Mucosa of descending colon (tissue), 3 donors: ENCODE results near the gene UPK1A. TPM values are rescaled to one million over a fixed set of nuclear protein-coding genes. Genes with fewer than 3 reads are reported as not detected.

Experiments
- ATAC-seq: fragments of 200-7000 bp; cut with Tn5 transposase; one replicate; pipeline ENCODE4 v1.9.1; 2020; ENCODE audit warnings: mild to moderate bottlenecking, moderate library complexity
- DNase-seq, 3 donors: peaks; one replicate each; pipeline ENCODE4 v3.0.0-alpha.2; 2020
- H3K36me3 ChIP-seq: fragments of 200-600 bp; one replicate; pipeline ENCODE4 v1.8.0; 2021; ENCODE audit warnings: low read depth, mild to moderate bottlenecking
- H3K4me1 ChIP-seq: fragments of 200-600 bp; one replicate; pipeline ENCODE4 v1.8.0; 2021; ENCODE audit warnings: low read depth, mild to moderate bottlenecking
- H3K4me3 ChIP-seq: fragments of 200-600 bp; one replicate; pipeline ENCODE4 v1.8.0; 2021; ENCODE audit warnings: mild to moderate bottlenecking
- H3K9me3 ChIP-seq: fragments of 200-600 bp; one replicate; pipeline ENCODE4 v1.8.0; 2021; ENCODE audit warnings: mild to moderate bottlenecking
- intact Hi-C, 2 donors: fragments of 100-400 bp; cut with DNase I in 1 of 2; cut with micrococcal nuclease in 1 of 2; formaldehyde crosslinking; loops; one replicate each; pipeline versions ENCODE4 v1.11.0 to v1.11.1; 2022; cut with DNase I, micrococcal nuclease
- long read RNA-seq, 2 donors: library from polyadenylated mRNA; unstranded; transcript quantifications; one replicate each; pipeline ENCODE4 v2.0.0, GENCODE V29; 2019 to 2021
- total RNA-seq, 3 donors: library from RNA; stranded (reverse); fragmentation: NEBNext Ultra II Directional in 2 of 3; extraction: Animal tissue kit (Norgen Biotek cat#: 25700) in 2 of 3; gene quantifications; one replicate each; pipeline versions ENCODE4 v1.2.1 to v1.2.4, GENCODE V29; 2021 to 2023
- TF ChIP-seq, protein P1 (sequence below): fragments of 200-600 bp; IDR thresholded peaks from one replicate; pipeline ENCODE4 v1.8.0; 2022; ENCODE audit warnings: antibody characterized with exemption, mild to moderate bottlenecking
- donor health status: DM: no; HTN: no; CAD: no; lungs with moderate emphysema.
- donor health status: DM: no; HTN: no; CAD: no.
- donor health status: DM: no; HTN: yes; CAD: no.

UPK1A gene
- total RNA-seq, result not detected
- long read RNA-seq, donor 1, partial matches to known transcripts, result 1 of 1 reads
- long read RNA-seq, donor 1, other reads (novel, unspliced or antisense), result 0 of 1 reads
- long read RNA-seq, donor 2, result 0 reads

DNA sequence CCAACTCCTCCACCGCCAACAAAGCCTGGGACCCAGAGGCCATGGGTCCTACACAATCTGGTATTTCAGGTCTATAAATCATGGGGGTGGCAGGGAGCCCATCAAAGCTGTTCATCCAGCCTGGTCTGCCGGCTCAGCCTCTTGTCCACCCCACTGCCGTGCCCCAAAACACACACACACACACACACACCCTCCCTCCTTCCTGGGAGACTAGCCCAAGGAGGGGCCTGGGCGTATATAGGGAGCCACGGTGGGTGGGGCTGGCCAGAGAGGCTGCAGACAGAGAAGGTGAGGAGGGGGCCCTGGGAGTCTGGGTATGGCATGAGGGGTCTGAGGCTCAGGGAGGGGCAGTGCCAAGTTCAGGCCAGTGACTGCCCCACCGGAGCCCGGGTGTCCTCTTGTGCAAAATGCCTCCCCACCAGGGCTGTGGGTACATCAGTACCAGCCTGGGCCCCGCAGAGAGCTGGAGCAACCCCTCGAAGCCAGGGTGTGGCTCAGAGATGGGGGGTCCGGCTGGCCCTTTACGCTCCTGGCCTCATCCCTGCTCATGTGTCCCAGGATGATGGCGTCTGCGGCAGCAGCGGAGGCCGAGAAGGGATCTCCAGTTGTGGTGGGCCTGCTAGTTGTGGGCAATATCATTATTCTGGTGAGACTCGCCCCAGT, at the start of gene UPK1A:
Gene UPK1A (plus strand): TSS at position 267 of the 663 bp plus-strand sequence. CDS start 296 bp downstream, at position 563.
- no peak for DNase-seq
- intact Hi-C loops, result no loop called here
- H3K9me3 ChIP-seq, result no peaks in the 10 kb centered on the region
- peak; percentile 22 for ATAC-seq
- H3K4me3 ChIP-seq, result no peak within 1 kb of the TSS
- TF ChIP-seq, protein P1, sequence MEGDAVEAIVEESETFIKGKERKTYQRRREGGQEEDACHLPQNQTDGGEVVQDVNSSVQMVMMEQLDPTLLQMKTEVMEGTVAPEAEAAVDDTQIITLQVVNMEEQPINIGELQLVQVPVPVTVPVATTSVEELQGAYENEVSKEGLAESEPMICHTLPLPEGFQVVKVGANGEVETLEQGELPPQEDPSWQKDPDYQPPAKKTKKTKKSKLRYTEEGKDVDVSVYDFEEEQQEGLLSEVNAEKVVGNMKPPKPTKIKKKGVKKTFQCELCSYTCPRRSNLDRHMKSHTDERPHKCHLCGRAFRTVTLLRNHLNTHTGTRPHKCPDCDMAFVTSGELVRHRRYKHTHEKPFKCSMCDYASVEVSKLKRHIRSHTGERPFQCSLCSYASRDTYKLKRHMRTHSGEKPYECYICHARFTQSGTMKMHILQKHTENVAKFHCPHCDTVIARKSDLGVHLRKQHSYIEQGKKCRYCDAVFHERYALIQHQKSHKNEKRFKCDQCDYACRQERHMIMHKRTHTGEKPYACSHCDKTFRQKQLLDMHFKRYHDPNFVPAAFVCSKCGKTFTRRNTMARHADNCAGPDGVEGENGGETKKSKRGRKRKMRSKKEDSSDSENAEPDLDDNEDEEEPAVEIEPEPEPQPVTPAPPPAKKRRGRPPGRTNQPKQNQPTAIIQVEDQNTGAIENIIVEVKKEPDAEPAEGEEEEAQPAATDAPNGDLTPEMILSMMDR, result no peak
- no peaks in the 10 kb centered on the region for H3K4me1 ChIP-seq
- H3K36me3 ChIP-seq, result no peaks in the 10 kb centered on the region

DNA sequence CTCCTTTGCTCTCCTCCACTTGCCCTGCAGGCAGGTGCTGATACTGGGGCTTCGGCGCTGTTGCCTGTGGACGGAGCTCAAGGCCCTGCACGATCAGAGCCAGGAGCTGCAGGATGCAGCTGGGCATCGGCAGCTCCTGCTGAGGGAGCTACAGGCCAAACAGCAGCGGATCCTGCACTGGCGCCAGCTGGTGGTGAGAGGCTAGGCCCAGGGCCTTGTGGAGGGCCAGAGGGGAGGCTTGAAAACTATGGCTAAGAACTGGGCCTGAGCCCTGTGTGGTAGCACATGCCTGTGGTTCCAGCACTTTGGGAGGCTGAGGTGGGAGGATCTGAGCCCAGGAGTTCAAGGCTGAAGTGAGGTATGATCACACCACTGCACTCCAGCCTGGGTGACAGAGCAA, 47.5 kb upstream of the UPK1A start:
- no peak for DNase-seq
- Histone ChIP-seq H3K4me1 (no peaks in the 10 kb centered on the region), H3K9me3 (no peaks in the 10 kb centered on the region), H3K36me3 (no peaks in the 10 kb centered on the region), H3K4me3 (no peak overlapping the region)
- TF ChIP-seq, protein P1, result no peak
- intact Hi-C loops, result no loop called here
- no peak for ATAC-seq

DNA sequence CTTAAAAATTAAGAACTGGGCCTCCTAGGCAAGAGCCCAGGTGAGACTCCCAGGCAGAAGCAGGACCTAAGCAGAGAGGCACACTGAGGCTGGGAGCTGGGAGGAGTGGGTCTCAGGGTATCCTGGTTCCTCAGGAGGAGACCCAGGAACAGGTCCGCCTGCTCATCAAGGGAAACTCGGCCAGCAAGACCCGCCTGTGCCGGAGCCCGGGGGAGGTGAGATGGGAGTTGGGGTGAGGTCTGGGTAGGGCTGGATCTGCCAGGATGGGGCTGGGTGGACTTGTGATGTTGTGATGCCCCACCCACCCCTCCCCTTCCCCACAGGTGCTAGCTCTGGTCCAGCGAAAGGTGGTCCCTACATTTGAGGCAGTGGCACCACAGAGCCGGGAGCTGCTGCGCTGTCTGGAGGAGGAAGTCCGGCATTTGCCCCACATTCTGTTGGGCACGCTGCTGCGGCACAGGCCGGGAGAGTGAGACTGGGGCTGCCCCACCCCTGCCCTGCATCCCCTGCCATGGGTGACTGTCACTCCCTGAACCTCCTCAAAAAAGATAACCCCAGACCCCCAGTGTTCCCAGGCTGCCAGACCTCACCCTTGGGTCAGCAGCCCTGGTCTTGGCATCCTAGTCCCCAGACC, 46.9 kb upstream of the UPK1A start:
- no peak for ATAC-seq
- TF ChIP-seq, protein P1, result no peak
- Histone ChIP-seq H3K4me1 (no peaks in the 10 kb centered on the region), H3K36me3 (no peaks in the 10 kb centered on the region), H3K4me3 (no peak overlapping the region), H3K9me3 (no peaks in the 10 kb centered on the region)
- no peak for DNase-seq
- intact Hi-C loops, result no loop called here

DNA sequence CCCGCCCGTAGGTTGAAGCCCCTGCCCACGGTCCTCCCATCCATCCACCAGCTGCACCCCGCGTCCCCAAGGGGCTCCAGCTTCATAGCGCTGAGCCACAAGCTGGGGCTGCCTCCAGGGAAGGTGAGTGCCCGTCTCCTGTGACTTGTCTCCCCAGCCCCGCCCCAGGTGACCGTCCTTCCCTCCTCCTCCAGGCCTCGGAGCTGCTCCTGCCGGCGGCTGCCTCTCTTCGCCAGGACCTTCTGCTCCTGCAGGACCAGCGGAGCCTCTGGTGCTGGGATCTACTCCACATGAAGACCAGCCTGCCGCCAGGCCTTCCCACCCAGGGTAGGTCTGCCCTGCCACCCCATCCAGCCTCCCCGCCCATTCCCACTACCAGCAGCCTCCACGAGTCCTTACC, 46.3 kb upstream of the UPK1A start:
- H3K4me1 ChIP-seq, result no peaks in the 10 kb centered on the region
- no peak overlapping the region for H3K4me3 ChIP-seq
- no peaks in the 10 kb centered on the region for H3K36me3 ChIP-seq
- H3K9me3 ChIP-seq, result no peaks in the 10 kb centered on the region
- intact Hi-C loops, result no loop called here
- ATAC-seq (no peak), DNase-seq (no peak)
- TF ChIP-seq, protein P1, result no peak

DNA sequence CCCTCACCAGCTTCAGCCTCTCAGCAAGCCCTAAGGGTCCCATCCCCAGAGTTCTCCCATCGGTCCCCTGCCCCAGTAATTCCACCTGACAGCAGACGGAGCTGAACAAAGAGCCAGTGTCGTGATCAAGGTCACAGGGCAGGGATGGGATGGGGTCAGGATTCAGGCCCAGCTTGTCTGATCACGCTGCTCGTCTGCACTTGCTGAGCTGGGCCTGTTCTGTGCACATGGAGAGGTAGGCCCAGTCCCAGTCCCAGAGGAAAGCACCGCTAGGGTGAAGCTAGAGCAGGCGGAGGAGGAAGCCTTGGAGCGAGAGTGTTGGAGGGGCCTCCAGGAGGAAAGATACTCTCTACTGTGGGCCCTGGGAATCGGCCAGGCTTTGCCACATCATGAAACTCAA, 44.6 kb upstream of the UPK1A start:
- ATAC-seq (no peak), DNase-seq (no peak)
- Histone ChIP-seq H3K36me3 (no peaks in the 10 kb centered on the region), H3K4me1 (no peaks in the 10 kb centered on the region), H3K9me3 (no peaks in the 10 kb centered on the region), H3K4me3 (no peak overlapping the region)
- TF ChIP-seq, protein P1, result no peak
- intact Hi-C loops, result no loop called here
